ENCODE results near the gene TSC22D1. TPM values are rescaled to one million over a fixed set of nuclear protein-coding genes. Genes with fewer than 3 reads are reported as not detected.

Gene TSC22D1
- total RNA-seq (2014; rRNA removed; shearing (Covaris generic)) = 13.4 and 14.6 TPM in 2 replicates
- total RNA-seq (2022) = 27.2 and 27.7 TPM in 2 replicates
- percentile 70 among the genes with signal in this experiment for Bru-seq, nascent RNA
- percentile 77 among the genes with signal in this experiment for BruChase-seq, experiment 1, labeled RNA remaining after a 6-hour chase
- percentile 77 among the genes with signal in this experiment for BruChase-seq, experiment 2, labeled RNA remaining after a 2-hour chase
- long read RNA-seq, full-length matches to known transcripts = 13 of 20 reads
- long read RNA-seq, partial matches to known transcripts = 0 of 20 reads
- long read RNA-seq, other reads (novel, unspliced or antisense) = 7 of 20 reads

DNA sequence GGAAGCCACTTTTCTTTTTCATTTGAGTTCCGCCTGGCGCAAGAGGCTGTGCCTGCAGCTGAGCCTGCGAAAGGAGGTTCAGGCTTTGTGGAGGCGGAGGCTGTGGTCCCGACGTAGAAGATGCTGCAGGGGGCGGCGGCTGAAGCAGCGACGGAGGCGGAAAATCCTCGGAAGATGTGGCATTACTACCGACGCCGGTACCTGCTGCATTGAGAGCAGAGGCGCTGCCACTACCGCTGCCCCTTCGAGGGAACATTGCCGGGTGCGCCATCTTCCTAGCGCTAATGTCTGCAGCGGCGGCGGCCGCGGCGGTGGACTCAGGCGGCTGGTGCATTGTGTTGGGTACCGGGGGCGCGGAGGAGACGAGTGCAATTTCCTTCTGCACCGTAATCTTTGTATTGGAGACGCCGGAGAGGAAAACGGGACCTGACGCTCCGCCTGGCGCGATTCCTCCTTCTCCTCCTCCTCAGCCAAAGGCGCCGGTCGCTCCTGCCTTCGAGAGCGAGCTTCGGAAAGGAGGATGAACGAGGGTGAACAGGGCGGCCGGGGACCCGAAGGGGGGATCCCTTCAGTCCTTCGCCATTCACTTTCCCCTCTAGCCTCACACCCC, at the start of gene TSC22D1:
TSC22D1 (minus strand) TSS at position 590 of the 610 bp plus-strand sequence; CDS start at position 334, 256 bp downstream.
- Histone ChIP-seq H3K9me2 (ENCODE audit: insufficient read depth, low read length) (no peaks in the 10 kb centered on the region), H3K4me2 (ENCODE audit: low read length) (peak within 1 kb of the TSS; percentile 89), H3K36me3 (ENCODE audit: insufficient read depth, low read length) (peaks cover 7% of the 10 kb centered on the region), H3K4me3 (ENCODE audit: low read depth, low read length, poor library complexity, severe bottlenecking) (peak within 1 kb of the TSS; percentile 91), H2AFZ (ENCODE audit: low read length) (peak within 1 kb of the TSS; percentile 86), H3K4me1 (ENCODE audit: insufficient read depth, low read length, poor library complexity, severe bottlenecking) (peaks cover 35% of the 10 kb centered on the region), H3K79me2 (ENCODE audit: insufficient read depth, low read depth, low read length) (no peaks in the 10 kb centered on the region), H3K27ac (ENCODE audit: low read depth, low read length, poor library complexity, severe bottlenecking) (peak within 1 kb of the TSS; percentile 78), H3K9me3 (ENCODE audit: low read length) (no peaks in the 10 kb centered on the region), H4K20me1 (ENCODE audit: insufficient read depth, low read length) (peaks cover 8% of the 10 kb centered on the region; the same call in 1 of the 2 replicates)
- peak; percentile 38 for DNase-seq (ENCODE audit: low spot score)
- POLR2A ChIA-PET = interaction anchor here (0.6 kb wide), 1 partner anchor 1034 kb away, joined by 3 read pairs; no protein-coding TSS in a partner anchor
- intact Hi-C loops (cut with micrococcal nuclease; ENCODE audit: unreplicated experiment) = loop anchor here (2.0 to 10.0 kb wide), 7 partner anchors 94 to 765 kb away; partner anchors contain the start of genes CCDC122, GPALPP1, LACC1 and NUFIP1
- CTCF ChIA-PET (ENCODE audit: unreplicated experiment) = no interaction called here
- no TSS peak for BruUV-seq (replicated peaks)
- no peak for TF ChIP-seq EZH2phosphoT487 (IDR thresholded peaks at IDR 0.05; ENCODE audit: borderline replicate concordance, low read depth, low read length)
- TF ChIP-seq, protein P1, sequence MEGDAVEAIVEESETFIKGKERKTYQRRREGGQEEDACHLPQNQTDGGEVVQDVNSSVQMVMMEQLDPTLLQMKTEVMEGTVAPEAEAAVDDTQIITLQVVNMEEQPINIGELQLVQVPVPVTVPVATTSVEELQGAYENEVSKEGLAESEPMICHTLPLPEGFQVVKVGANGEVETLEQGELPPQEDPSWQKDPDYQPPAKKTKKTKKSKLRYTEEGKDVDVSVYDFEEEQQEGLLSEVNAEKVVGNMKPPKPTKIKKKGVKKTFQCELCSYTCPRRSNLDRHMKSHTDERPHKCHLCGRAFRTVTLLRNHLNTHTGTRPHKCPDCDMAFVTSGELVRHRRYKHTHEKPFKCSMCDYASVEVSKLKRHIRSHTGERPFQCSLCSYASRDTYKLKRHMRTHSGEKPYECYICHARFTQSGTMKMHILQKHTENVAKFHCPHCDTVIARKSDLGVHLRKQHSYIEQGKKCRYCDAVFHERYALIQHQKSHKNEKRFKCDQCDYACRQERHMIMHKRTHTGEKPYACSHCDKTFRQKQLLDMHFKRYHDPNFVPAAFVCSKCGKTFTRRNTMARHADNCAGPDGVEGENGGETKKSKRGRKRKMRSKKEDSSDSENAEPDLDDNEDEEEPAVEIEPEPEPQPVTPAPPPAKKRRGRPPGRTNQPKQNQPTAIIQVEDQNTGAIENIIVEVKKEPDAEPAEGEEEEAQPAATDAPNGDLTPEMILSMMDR (conservative IDR thresholded peaks at IDR 0.05; ENCODE audit: low read length) = no peak

DNA sequence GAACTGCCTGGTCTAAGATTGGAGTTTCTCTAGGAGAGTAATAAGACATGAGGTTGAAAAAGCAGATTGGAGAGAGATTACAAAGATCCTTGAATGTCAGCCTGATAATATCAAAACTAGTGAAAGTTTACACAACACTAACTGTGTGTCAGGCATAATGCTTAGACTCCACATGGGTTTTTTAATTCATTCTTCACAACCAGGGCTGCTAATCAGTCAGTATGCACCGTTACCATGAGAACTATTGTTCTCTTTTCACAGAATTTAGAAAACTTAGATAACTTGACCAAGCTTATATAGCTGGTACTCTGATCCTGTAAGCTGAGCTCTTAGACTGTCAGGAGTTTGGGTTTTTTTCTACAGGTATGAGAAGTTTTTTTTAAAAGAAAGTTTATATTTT, 46.6 kb upstream of the TSC22D1 start:
- Histone ChIP-seq H3K4me3 (ENCODE audit: low read depth, low read length, poor library complexity, severe bottlenecking) (no peak overlapping the region), H3K79me2 (ENCODE audit: insufficient read depth, low read depth, low read length) (no peaks in the 10 kb centered on the region), H3K4me1 (ENCODE audit: insufficient read depth, low read length, poor library complexity, severe bottlenecking) (no peaks in the 10 kb centered on the region), H2AFZ (ENCODE audit: low read length) (no peak overlapping the region), H3K27ac (ENCODE audit: low read depth, low read length, poor library complexity, severe bottlenecking) (no peak overlapping the region), H4K20me1 (ENCODE audit: insufficient read depth, low read length) (no peaks in the 10 kb centered on the region), H3K9me2 (ENCODE audit: insufficient read depth, low read length) (no peaks in the 10 kb centered on the region), H3K36me3 (ENCODE audit: insufficient read depth, low read length) (no peaks in the 10 kb centered on the region), H3K4me2 (ENCODE audit: low read length) (no peak overlapping the region), H3K9me3 (ENCODE audit: low read length) (no peaks in the 10 kb centered on the region)
- BruUV-seq (replicated peaks) = no TSS peak
- POLR2A ChIA-PET = interaction anchor here (0.5 kb wide), 1 partner anchor 221 kb away, joined by 3 read pairs; no protein-coding TSS in a partner anchor
- TF ChIP-seq, protein P1 (conservative IDR thresholded peaks at IDR 0.05; ENCODE audit: low read length) = no peak
- no peak for TF ChIP-seq EZH2phosphoT487 (IDR thresholded peaks at IDR 0.05; ENCODE audit: borderline replicate concordance, low read depth, low read length)
- no peak for DNase-seq (ENCODE audit: low spot score)
- CTCF ChIA-PET (ENCODE audit: unreplicated experiment) = no interaction called here
- intact Hi-C loops (cut with micrococcal nuclease; ENCODE audit: unreplicated experiment) = no loop called here
